Measurements from ENCODE around the gene FAM53B.

The FAM53B gene

DNA sequence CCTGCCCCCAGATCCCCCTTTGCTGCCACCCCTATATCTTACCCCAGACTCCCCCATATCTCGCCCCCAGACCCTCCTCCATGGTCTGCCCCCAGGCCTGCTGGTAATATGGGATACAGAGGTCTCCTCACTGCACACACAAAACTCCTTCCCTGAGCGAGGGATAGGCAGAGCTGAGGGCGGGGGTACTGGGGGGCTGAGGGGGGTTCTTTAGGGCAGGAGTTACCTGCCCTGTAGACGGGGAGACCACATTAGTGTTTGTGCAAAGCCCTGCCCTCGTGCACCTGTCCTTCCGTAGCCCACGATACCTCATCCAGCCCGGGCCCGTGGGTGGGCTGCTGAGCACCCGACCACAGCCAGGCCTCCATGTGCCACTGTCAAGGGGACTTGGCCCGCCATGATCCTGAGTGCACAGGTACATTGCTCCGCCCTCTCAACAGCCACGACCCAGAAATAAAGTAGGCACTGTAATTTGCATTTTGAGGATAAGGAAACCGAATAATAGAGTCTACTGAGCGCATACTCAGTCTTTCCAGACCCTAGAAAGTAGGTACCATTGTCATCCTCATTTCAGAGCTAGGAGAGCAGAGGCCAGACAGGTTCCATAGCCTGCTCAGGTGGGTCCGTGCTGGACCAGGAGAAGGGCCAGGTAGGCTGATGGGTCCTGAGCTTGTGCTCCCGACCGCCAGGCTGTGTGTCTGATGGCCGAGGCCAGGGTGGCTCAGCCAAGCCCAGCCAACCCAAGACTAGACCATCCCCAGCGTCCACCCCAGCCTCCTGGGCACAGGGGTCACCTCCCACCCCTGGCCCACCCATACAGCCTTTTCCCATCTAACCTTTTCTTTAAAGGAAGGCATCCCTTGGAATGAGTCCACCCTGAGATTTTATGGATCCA is 167.4 kb downstream of the FAM53B start:
- DNase-seq (ENCODE audit: low read depth in 2 of 2) = no peak

DNA sequence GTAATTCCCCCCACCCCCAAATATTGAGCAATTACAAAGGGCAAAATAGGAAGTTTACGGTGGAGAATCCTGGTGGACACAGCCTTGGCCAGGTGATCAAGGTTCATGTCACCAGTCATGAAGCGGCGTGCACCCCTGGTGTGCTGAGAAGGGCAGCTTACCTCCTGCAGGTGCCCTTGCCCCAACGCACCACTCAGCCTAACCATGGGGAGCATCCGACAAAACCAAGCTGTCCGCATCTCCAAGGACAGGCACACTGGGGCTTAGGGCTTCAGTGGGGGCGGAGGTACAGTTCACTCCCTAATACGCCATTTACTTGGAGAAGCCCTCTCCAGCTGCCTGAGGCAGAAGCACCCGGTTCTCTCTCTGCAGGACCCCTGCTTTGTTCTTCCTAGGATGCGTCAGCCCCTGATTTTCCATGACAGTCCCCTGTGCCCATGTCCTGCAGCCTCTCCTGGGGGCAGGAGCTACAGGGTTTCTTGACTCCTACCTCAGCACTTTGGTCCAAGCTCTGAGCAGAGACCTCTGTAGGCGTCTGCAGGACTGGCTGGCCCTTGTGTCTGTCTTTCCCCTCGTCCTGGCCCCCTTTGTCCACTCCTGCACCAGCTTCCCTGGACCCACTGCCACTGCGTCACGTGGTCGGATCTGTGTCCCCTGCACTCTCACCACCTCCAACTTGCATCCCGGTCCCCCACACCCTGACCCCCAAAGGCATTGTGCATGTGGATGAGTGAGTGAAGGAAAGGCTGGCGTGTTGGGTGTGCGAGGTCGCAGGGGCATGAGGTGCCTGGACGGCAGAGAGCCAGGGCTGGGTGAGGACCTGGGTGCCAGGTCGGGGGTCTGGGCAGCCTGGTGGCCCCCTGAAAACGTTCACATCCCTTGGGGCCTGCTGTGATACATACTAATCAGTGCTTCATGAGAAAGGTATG is 168.8 kb downstream of the FAM53B start:
- no peak for DNase-seq (ENCODE audit: low read depth in 2 of 2)

DNA sequence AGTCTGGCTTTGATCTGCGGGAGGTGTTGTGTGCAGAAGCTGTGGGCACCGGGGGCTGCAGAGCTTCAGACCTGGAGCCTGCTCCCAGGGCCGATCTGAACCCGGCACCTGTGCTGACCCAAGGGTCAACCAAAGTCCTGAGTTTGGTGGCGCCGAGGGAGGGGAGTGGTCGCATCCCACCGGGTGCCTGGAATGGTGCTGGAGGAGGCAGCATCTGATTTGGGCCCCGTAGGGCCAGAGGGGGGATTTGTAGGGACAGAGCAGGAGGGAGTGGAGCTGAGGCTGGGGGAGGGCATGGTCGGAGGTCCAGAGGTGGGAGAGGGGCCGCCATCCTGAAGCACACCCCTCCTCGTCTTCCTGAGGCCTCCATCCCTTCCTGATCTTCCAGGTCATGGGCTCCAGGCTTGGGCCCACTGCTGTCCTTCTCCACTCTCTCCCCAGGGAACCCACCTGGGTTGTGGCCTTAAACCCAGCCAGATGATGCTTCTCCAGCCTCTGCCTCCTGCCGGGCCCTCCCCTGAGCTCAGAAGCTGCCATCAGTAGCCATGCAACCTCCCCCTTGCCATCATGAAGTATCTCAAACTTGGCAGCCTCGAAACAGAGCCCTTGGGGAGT is 169.6 kb downstream of the FAM53B start:
- no peak for DNase-seq (ENCODE audit: low read depth in 2 of 2)

DNA sequence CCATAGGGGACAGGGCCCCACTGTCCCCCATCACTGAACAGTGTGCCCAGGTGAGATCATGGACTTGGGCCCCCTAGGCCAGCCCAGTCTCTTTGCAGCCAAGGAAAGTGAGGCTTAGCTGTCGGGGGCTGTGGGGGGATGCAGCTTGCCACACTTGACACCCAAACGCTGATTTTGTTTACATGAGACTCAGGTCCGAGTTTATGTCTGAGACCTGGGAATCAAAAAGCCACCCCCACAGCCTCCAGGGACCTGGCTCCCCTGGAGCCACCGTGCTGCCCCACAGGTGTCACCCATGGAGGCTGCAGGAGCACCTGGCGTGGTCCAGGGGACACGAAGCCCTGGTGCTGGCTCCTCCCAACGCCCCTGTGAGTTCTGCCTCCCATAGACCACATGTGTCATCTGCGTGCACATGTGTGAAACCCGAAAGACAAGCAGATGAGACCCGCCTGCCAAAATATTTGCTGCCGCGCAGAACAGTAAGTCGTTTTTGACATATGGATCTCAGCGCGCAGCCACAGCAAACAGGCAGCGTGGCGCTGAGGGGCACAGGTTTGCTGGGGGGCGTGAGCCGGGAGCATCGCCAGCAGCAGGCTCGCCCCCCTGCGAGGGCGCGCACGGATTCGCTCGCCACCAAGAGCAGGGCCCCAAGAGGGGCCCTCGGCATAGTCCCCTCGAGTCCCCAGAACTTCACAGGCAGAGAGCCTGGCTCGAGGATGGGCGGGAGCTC is 170.3 kb downstream of the FAM53B start:
- DNase-seq (ENCODE audit: low read depth in 2 of 2) = no peak

DNA sequence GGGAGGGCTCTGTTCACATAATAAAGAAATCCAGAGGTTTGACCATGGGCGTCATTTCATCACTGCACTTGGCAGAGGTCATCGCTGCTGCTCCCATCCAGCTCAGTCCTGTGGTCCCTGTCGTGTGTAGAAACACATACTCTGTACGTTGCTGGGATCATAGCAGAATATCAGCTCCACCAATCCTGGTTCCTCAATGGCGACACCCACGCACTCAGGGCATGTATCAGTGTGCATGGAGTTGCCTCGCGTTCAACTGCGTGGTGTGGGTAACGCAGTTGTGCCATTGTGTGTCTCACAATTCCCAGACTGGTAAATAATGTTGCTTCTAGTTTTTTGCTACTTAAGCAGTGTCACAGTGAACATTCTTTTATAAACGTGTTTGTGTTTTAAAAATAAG is 171.4 kb downstream of the FAM53B start:
- no peak for DNase-seq (ENCODE audit: low read depth in 2 of 2)

DNA sequence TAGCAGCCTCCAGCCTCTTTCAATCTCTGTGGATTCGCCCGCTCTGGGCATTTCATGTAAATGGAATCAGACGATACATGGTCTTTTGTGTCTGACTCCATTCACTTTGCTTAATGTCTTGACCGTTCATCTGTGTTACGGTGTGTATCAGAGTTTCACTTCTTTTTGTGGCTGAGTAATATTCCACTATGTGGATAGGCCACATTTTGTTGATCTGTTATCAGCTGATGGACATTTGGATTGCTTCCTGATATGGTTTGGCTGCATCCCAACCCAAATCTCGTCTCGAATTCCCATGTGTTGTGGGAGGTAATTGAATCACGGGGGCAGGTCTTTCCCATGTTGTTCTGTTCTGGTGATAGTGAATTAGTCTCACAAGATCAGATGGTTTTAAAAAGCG is 173.5 kb downstream of the FAM53B start:
- DNase-seq (ENCODE audit: low read depth in 2 of 2) = no peak

DNA sequence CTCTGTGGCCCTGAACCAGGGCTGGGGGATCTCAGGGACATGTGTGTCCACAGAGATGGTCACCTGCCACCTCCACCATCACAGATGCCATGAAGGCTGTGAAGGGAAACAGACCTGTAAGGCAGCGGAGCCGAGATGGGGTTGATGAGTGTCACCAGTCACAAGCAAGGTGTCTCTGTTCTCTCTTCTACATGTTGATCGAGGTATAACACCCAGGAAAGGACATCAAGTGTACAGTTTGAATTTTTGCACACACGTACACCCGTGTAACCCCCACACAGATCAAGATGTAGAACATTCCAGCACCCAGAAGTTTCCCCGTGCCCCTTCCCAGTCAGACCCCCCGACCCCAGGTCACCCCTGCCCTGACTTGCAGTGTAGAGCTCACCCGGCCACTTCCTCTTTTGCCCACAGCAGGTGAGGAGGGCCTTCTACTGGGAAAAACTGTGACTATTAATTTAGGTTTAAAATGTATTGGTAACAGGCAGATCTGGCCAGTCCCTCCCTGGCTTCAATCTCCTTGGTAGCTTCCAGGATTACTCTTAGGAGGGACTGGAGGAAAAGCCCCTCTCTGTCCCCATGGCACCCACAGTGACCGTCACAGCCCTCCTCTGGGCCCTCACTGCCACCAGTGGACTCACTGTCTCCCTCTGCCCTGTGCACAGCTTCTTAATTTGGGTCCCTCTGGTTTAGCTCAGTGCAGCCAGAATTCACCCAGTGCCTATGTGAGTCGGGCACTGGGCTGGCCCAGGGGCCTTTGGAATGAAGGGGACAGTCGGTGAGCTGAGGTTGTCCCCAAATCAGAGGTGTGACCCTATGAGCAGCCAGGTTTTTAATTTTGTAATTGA is 174.3 kb downstream of the FAM53B start:
- DNase-seq (ENCODE audit: low read depth in 2 of 2) = no peak

Data from stimulated activated CD8-positive, alpha-beta memory T cell treated with anti-CD3 and anti-CD28 coated beads, Interleukin-7, amount 100 ng/mL, for 1 hour (primary cell).